Gastrocnemius medialis (tissue), 4 donors: ENCODE data around the gene DUOX1. TPM values are rescaled to one million over a fixed set of nuclear protein-coding genes. Genes with fewer than 3 reads are reported as not detected.
A peak's percentile ranks its signal among the peaks of the same experiment; 100 is the strongest.

Experiments used
- ATAC-seq, 2 donors: fragments of 150-250 bp; one replicate each; pipeline ENCODE4 v1.9.1; 2016
- DNase-seq, 2 donors: peaks; one replicate each; pipeline ENCODE4 v3.0.0-alpha.2; 2019
- H3K27ac ChIP-seq, 4 donors: fragments of 200-600 bp; sonication (generic); 1 replicate in 1 of 4; 2 replicates in 3 of 4; pipeline ENCODE4 v1.5.1; 2016 to 2018; ENCODE audit warnings: mild to moderate bottlenecking in 2 of 4, moderate library complexity in 1 of 4
- H3K27me3 ChIP-seq, 3 donors: fragments of 200-600 bp; sonication (generic) in 2 of 3; 1 replicate in 1 of 3; 2 replicates in 2 of 3; pipeline versions ENCODE4 v1.5.1 to v1.6.0; 2016 to 2019; ENCODE audit warnings: mild to moderate bottlenecking in 1 of 3, moderate library complexity in 1 of 3
- H3K36me3 ChIP-seq, 2 donors: fragments of 200-600 bp; sonication (generic) in 1 of 2; one replicate each; pipeline ENCODE4 v1.5.1; 2017 to 2018
- H3K4me1 ChIP-seq, 2 donors: fragments of 200-600 bp; sonication (generic) in 1 of 2; one replicate each; pipeline ENCODE4 v1.5.1; 2016 to 2017; ENCODE audit warnings: mild to moderate bottlenecking in 2 of 2
- H3K4me3 ChIP-seq, 4 donors: fragments of 200-600 bp; sonication (generic) in 3 of 4; 1 replicate in 1 of 4; 2 replicates in 3 of 4; pipeline ENCODE4 v1.5.1; 2016 to 2019; ENCODE audit warnings: mild to moderate bottlenecking in 2 of 4
- H3K9me3 ChIP-seq, 3 donors: fragments of 200-600 bp; sonication (generic) in 2 of 3; 1 replicate in 1 of 3; 2 replicates in 2 of 3; pipeline ENCODE4 v1.5.1; 2016 to 2019
- CTCF ChIP-seq, 5 experiments: fragments of 450-650 bp in 3 of 5; fragments of 200-600 bp in 2 of 5; sonication (generic) in 2 of 5; IDR thresholded peaks in 4 of 5; conservative IDR thresholded peaks in 1 of 5; 1 replicate in 4 of 5; 2 replicates in 1 of 5; pipeline ENCODE4 v1.5.1; 2016 to 2019; ENCODE audit warnings: antibody characterized with exemption in 5 of 5, mild to moderate bottlenecking in 3 of 5, moderate library complexity in 3 of 5
- POLR2A ChIP-seq, 2 donors: fragments of 450-650 bp; IDR thresholded peaks; one replicate each; pipeline ENCODE4 v1.6.1; 2017; ENCODE audit warnings: antibody characterized with exemption in 2 of 2, mild to moderate bottlenecking in 2 of 2, moderate library complexity in 2 of 2
- in situ Hi-C, 4 donors: fragments of 200-750 bp; cut with MboI; loops; one replicate each; pipeline versions ENCODE4 v1.15.0 to v1.8.0; 2017; ENCODE audit warnings: low sequenced_read_pairs in 4 of 4
- intact Hi-C: fragments of 100-400 bp; cut with DNase I; formaldehyde crosslinking; loops from one replicate; pipeline ENCODE4 v1.15.1; 2023; ENCODE audit warnings: low total_unique reads
- total RNA-seq, 4 donors: library from RNA; depleted of rRNA; stranded (reverse); fragments of >200 nt; gene quantifications; one replicate each; pipeline versions ENCODE4 v1.1.0 to v1.2.3, GENCODE V29; 2016

DUOX1 gene
- total RNA-seq, 4 donors from 2014 or later = 0.07 to 0.56 (median 0.13) TPM; not detected in 1

GRCh38 chr15:45088801-45089711 is 40.7 kb upstream of the DUOX1 start:
- Histone ChIP-seq H3K27me3 (peaks cover 0 to 6% (median 0%) of the 10 kb centered on the region in 3 donors), H3K36me3 (no peaks in the 10 kb centered on the region), H3K4me3 (no peak overlapping the region), H3K4me1 (no peaks in the 10 kb centered on the region), H3K9me3 (no peaks in the 10 kb centered on the region), H3K27ac (no peak overlapping the region)
- in situ Hi-C loops (no loop called here), intact Hi-C loops (no loop called here)
- no peak for DNase-seq
- ATAC-seq = no peak
- TF ChIP-seq POLR2A (IDR thresholded peaks at IDR 0.05) = no peak
- TF ChIP-seq CTCF (IDR thresholded peaks at IDR 0.05 in 4 of 5, conservative IDR thresholded peaks at IDR 0.05 in 1 of 5) = no peak

GRCh38 chr15:45089712-45090373 is 40.0 kb upstream of the DUOX1 start:
- Histone ChIP-seq H3K27ac (no peak overlapping the region), H3K27me3 (peaks cover 0 to 6% (median 0%) of the 10 kb centered on the region in 3 donors), H3K4me3 (no peak overlapping the region), H3K4me1 (no peaks in the 10 kb centered on the region), H3K36me3 (no peaks in the 10 kb centered on the region), H3K9me3 (no peaks in the 10 kb centered on the region)
- intact Hi-C loops = no loop called here
- TF ChIP-seq POLR2A (IDR thresholded peaks at IDR 0.05) = no peak
- TF ChIP-seq CTCF (IDR thresholded peaks at IDR 0.05 in 4 of 5, conservative IDR thresholded peaks at IDR 0.05 in 1 of 5) = no peak
- DNase-seq (no peak), ATAC-seq (no peak)
- in situ Hi-C loops = no loop called here

DNA sequence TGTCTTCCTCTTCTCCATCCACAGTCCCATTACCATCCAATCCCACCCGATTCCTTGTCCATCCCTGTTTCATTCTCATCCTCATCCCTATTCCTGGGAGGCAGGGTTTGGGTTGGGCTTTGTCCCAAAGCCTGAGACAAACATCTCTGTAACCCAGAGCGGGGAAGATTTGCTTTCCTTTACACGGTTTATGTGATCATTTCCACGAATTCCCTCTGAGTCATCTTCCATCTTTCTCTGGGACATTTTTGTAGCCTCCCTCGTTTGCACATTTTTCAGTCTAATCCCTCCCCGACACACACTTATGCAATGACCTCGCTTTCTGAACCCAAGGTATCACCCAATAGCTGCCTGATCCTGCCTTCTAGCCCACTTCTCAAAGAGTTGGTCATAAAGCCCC is 38.6 kb upstream of the DUOX1 start:
- Histone ChIP-seq H3K4me3 (no peak overlapping the region), H3K36me3 (no peaks in the 10 kb centered on the region), H3K9me3 (no peaks in the 10 kb centered on the region), H3K27me3 (peaks cover 0 to 6% (median 0%) of the 10 kb centered on the region in 3 donors), H3K27ac (no peak overlapping the region), H3K4me1 (no peaks in the 10 kb centered on the region)
- in situ Hi-C loops = no loop called here
- intact Hi-C loops = no loop called here
- no peak for TF ChIP-seq POLR2A (IDR thresholded peaks at IDR 0.05)
- no peak for TF ChIP-seq CTCF (IDR thresholded peaks at IDR 0.05 in 4 of 5, conservative IDR thresholded peaks at IDR 0.05 in 1 of 5)
- ATAC-seq (peak in 1 of 2 donors; percentile 24), DNase-seq (no peak)

DNA sequence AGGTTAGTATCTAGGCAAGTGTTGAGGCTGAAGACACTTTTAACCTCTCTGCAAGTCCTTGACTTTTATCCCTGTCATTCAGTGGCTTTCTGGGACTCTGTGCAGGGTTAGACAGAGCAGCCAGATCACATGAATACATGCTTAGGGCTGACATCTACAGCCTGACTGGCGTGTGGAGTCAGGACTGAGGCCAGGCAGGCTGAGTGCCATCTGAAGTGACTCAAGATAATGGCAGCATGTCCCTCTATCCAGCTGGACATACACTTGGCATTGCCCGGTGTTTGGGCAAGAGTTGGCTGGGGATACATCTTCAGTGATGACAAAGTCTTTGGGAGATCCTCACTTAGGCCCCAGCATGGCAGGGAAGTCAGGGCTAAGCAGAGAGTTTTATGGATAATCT is 38.2 kb upstream of the DUOX1 start:
- DNase-seq (peak in 1 of 2 donors; percentile 55), ATAC-seq (peak; percentile 39 to 76)
- intact Hi-C loops = no loop called here
- Histone ChIP-seq H3K9me3 (no peaks in the 10 kb centered on the region), H3K4me1 (no peaks in the 10 kb centered on the region), H3K27me3 (peaks cover 0 to 6% (median 0%) of the 10 kb centered on the region in 3 donors), H3K27ac (no peak overlapping the region), H3K4me3 (no peak overlapping the region), H3K36me3 (no peaks in the 10 kb centered on the region)
- in situ Hi-C loops = no loop called here
- TF ChIP-seq CTCF (IDR thresholded peaks at IDR 0.05 in 4 of 5, conservative IDR thresholded peaks at IDR 0.05 in 1 of 5) = no peak
- no peak for TF ChIP-seq POLR2A (IDR thresholded peaks at IDR 0.05)
